H1 (cell line): ENCODE measurements around the gene PIK3R5. TPM values are rescaled to one million over a fixed set of nuclear protein-coding genes. Genes with fewer than 3 reads are reported as not detected.

Experiments used
- CTCF ChIA-PET: fragments of 300-600 bp; sonication (Branson Sonifier 250); formaldehyde crosslinking; loops from one replicate; lab custom pipeline; 2021; ENCODE audit not compliant: partially characterized antibody; lab: Charles Lee
- POLR2A ChIA-PET: fragments of 300-600 bp; sonication (Branson Sonifier 250); formaldehyde crosslinking; loops from one replicate; lab custom pipeline; 2021; ENCODE audit warnings: inconsistent platforms; ENCODE audit not compliant: partially characterized antibody; lab: Charles Lee
- DNase-seq, 2 experiments: peaks; one replicate each; pipeline versions ENCODE4 v3.0.0 to v3.0.0-alpha.2; 2010 to 2022; ENCODE audit warnings: low spot score in 2 of 2, low read depth in 1 of 2, mixed read lengths in 1 of 2
- FAIRE-seq: peaks from 2 replicates; lab custom pipeline; 2011; peaks lifted over from hg19 to GRCh38; lab: Jason Lieb, UNC
- H2AFZ ChIP-seq: 2 replicates; pipeline ENCODE4 v1.8.1; 2012; ENCODE audit warnings: low read length, inconsistent platforms
- H2AK5ac ChIP-seq: 2 replicates; pipeline ENCODE4 v1.6.1; 2013; ENCODE audit warnings: low read depth, low read length
- H2BK120ac ChIP-seq: replicated peaks from 2 replicates; pipeline ENCODE3; 2013; ENCODE audit warnings: low read depth, low read length, inconsistent platforms
- H2BK12ac ChIP-seq: 2 replicates; pipeline ENCODE4 v1.6.1; 2013; ENCODE audit warnings: low read depth, low read length
- H2BK15ac ChIP-seq: 2 replicates; pipeline ENCODE4 v1.6.1; 2013; ENCODE audit warnings: low read length
- H2BK20ac ChIP-seq: 2 replicates; pipeline ENCODE4 v1.6.1; 2013; ENCODE audit warnings: low read length
- H2BK5ac ChIP-seq: 2 replicates; pipeline ENCODE4 v1.6.1; 2013; ENCODE audit warnings: low read depth, low read length
- H3K14ac ChIP-seq: 2 replicates; pipeline ENCODE4 v1.6.1; 2013; ENCODE audit warnings: inconsistent platforms; ENCODE audit not compliant: insufficient read length
- H3K18ac ChIP-seq: 2 replicates; pipeline ENCODE4 v1.6.1; 2013; ENCODE audit warnings: low read length; ENCODE audit errors: extremely low read depth
- H3K23ac ChIP-seq: 2 replicates; pipeline ENCODE4 v1.6.1; 2013; ENCODE audit warnings: inconsistent platforms; ENCODE audit not compliant: insufficient read length
- H3K23me2 ChIP-seq: 2 replicates; pipeline ENCODE4 v1.6.1; 2013; ENCODE audit warnings: low read depth, low read length
- H3K27ac ChIP-seq: 2 replicates; pipeline ENCODE4 v1.6.1; 2011; ENCODE audit warnings: low read depth, low read length, inconsistent platforms
- H3K27me3 ChIP-seq, 4 experiments: replicated peaks in 1 of 4; 1 replicate in 1 of 4; 2 replicates in 3 of 4; pipeline versions ENCODE4 v1.6.1 to v1.8.1; 2011 to 2013; ENCODE audit warnings: low read length in 3 of 4, mild to moderate bottlenecking in 3 of 4, inconsistent platforms in 2 of 4, mixed read lengths in 2 of 4, moderate library complexity in 1 of 4; ENCODE audit not compliant: control insufficient read depth in 3 of 4, insufficient read depth in 3 of 4; ENCODE audit errors: extremely low read depth in 1 of 4
- H3K36me3 ChIP-seq, 4 experiments: 2 replicates each; pipeline versions ENCODE4 v1.6.1 to v1.8.1; 2011 to 2013; ENCODE audit warnings: mild to moderate bottlenecking in 4 of 4, low read length in 3 of 4, moderate library complexity in 2 of 4, control low read depth in 1 of 4, inconsistent platforms in 1 of 4; ENCODE audit not compliant: insufficient read depth in 4 of 4, control insufficient read depth in 2 of 4
- H3K4ac ChIP-seq: replicated peaks from 2 replicates; pipeline ENCODE3; 2013; ENCODE audit warnings: low read length, low read depth, mixed read lengths, inconsistent platforms; ENCODE audit not compliant: insufficient read length
- H3K4me1 ChIP-seq, 4 experiments: replicated peaks in 1 of 4; 1 replicate in 1 of 4; 2 replicates in 3 of 4; pipeline versions ENCODE4 v1.6.1 to v1.8.1; 2011 to 2013; ENCODE audit warnings: low read length in 3 of 4, inconsistent platforms in 2 of 4, mixed read lengths in 1 of 4; ENCODE audit not compliant: insufficient read depth in 4 of 4, control insufficient read depth in 3 of 4
- H3K4me2 ChIP-seq, 2 experiments: 2 replicates each; pipeline versions ENCODE4 v1.6.1 to v1.8.1; 2011 to 2013; ENCODE audit warnings: low read depth in 2 of 2, low read length in 2 of 2, control low read depth in 1 of 2, inconsistent platforms in 1 of 2, mild to moderate bottlenecking in 1 of 2; ENCODE audit not compliant: insufficient read depth in 1 of 2
- H3K4me3 ChIP-seq, 4 experiments: fragments of 200-600, 300-600 bp in 1 of 4; sonication (generic), shearing (Covaris generic), sonication (Bioruptor Twin) in 1 of 4; 2 replicates each; pipeline versions ENCODE4 v1.5.1 to v1.8.1; 2011 to 2016; ENCODE audit warnings: low read length in 4 of 4, low read depth in 3 of 4, control low read depth in 2 of 4, inconsistent platforms in 2 of 4, mild to moderate bottlenecking in 2 of 4, mixed read lengths in 1 of 4, moderate library complexity in 1 of 4; ENCODE audit not compliant: insufficient read depth in 2 of 4; ENCODE audit errors: extremely low read depth in 1 of 4
- H3K56ac ChIP-seq: replicated peaks from 2 replicates; pipeline ENCODE3; 2013; ENCODE audit warnings: low read depth, mild to moderate bottlenecking, mixed read lengths, low read length, inconsistent platforms; ENCODE audit not compliant: insufficient read length
- H3K79me1 ChIP-seq: 2 replicates; pipeline ENCODE4 v1.6.1; 2013; ENCODE audit warnings: low read depth, low read length, control low read depth
- H3K79me2 ChIP-seq, 2 experiments: 2 replicates each; pipeline versions ENCODE4 v1.6.1 to v1.8.1; 2012 to 2013; ENCODE audit warnings: low read length in 2 of 2, mild to moderate bottlenecking in 2 of 2, inconsistent platforms in 1 of 2; ENCODE audit not compliant: insufficient read depth in 2 of 2, control insufficient read depth in 1 of 2
- H3K9ac ChIP-seq, 4 experiments: replicated peaks in 1 of 4; 1 replicate in 1 of 4; 2 replicates in 3 of 4; pipeline versions ENCODE4 v1.6.1 to v1.8.1; 2011 to 2013; ENCODE audit warnings: low read depth in 3 of 4, low read length in 3 of 4, control low read depth in 2 of 4, mild to moderate bottlenecking in 2 of 4, moderate library complexity in 2 of 4, inconsistent platforms in 1 of 4; ENCODE audit errors: extremely low read depth in 1 of 4
- H3K9me3 ChIP-seq, 2 experiments: 2 replicates each; pipeline versions ENCODE4 v1.6.1 to v1.8.1; 2012 to 2013; ENCODE audit warnings: mild to moderate bottlenecking in 2 of 2, moderate library complexity in 2 of 2, control low read depth in 1 of 2, inconsistent platforms in 1 of 2, low read depth in 1 of 2, low read length in 1 of 2, mixed read lengths in 1 of 2; ENCODE audit not compliant: insufficient read depth in 2 of 2
- H4K20me1 ChIP-seq, 2 experiments: replicated peaks in 1 of 2; 2 replicates each; pipeline versions ENCODE3 to v1.8.1; 2011 to 2013; ENCODE audit warnings: inconsistent platforms in 2 of 2, low read length in 2 of 2, mild to moderate bottlenecking in 1 of 2; ENCODE audit not compliant: insufficient read depth in 2 of 2, control insufficient read depth in 1 of 2
- H4K5ac ChIP-seq: 2 replicates; pipeline ENCODE4 v1.6.1; 2013; ENCODE audit warnings: low read length, low read depth, mixed read lengths, inconsistent platforms; ENCODE audit not compliant: insufficient read length
- H4K8ac ChIP-seq: 2 replicates; pipeline ENCODE4 v1.8.0; 2013; ENCODE audit warnings: mild to moderate bottlenecking, moderate library complexity, low read length, inconsistent platforms; ENCODE audit not compliant: insufficient read depth; ENCODE audit errors: extremely low read depth
- H4K91ac ChIP-seq: replicated peaks from 2 replicates; pipeline ENCODE3; 2013; ENCODE audit warnings: low read length, mixed read lengths, inconsistent platforms; ENCODE audit not compliant: insufficient read length
- BACH1 ChIP-seq: IDR thresholded peaks from 2 replicates; pipeline ENCODE4 v1.6.1; 2012; ENCODE audit warnings: low read length, improper control_type of control experiment
- BCL11A ChIP-seq, 2 experiments: IDR thresholded peaks; one replicate each; pipeline ENCODE4 v1.6.1; 2011; ENCODE audit warnings: low read depth in 2 of 2, low read length in 2 of 2, mild to moderate bottlenecking in 2 of 2
- FOSL1 ChIP-seq: IDR thresholded peaks from 2 replicates; pipeline ENCODE4 v1.6.1; 2011; ENCODE audit warnings: mild to moderate bottlenecking, low read depth, low read length, moderate library complexity; ENCODE audit not compliant: insufficient read depth
- MAX ChIP-seq: IDR thresholded peaks from 2 replicates; pipeline ENCODE4 v1.6.1; 2012; ENCODE audit warnings: inconsistent platforms
- RFX5 ChIP-seq: IDR thresholded peaks from 2 replicates; pipeline ENCODE4 v1.6.1; 2011; ENCODE audit warnings: low read depth, low read length, improper control_type of control experiment, borderline replicate concordance
- TEAD4 ChIP-seq: IDR thresholded peaks from 2 replicates; pipeline ENCODE4 v1.6.1; 2012; ENCODE audit warnings: low read depth, low read length, inconsistent platforms, mixed read lengths
- ZNF274 ChIP-seq: IDR thresholded peaks from 2 replicates; pipeline ENCODE4 v1.7.0; 2012; ENCODE audit warnings: low read length, borderline replicate concordance; ENCODE audit errors: extremely low read depth
- WGBS, 2 experiments: shearing (Covaris generic) in 1 of 2; methylation state at CpG; one replicate each; pipeline versions ENCODE4 v1.1.6 to v1.1.7; 2013 to 2015; ENCODE audit warnings: low lambda C conversion rate in 2 of 2, mixed read lengths in 2 of 2, inconsistent platforms in 1 of 2, low coverage in 1 of 2, missing lambda C conversion rate in 1 of 2; ENCODE audit not compliant: insufficient replicate concordance in 2 of 2, insufficient coverage in 1 of 2, insufficient read length in 1 of 2; ENCODE audit errors: extremely low coverage in 1 of 2, missing lambda C conversion rate in 1 of 2; 5-methylcytosine and 5-hydroxymethylcytosine counted together
- polyA plus RNA-seq, 7 experiments: library from polyadenylated mRNA; depleted of rRNA in 3 of 7; stranded (reverse) in 5 of 7; unstranded in 2 of 7; fragments of >200 nt in 5 of 7; fragments of 200-250 nt in 2 of 7; gene quantifications; 1 replicate in 5 of 7; 2 replicates in 1 of 7; 4 replicates in 1 of 7; pipeline versions ENCODE4 v1.2.1 to v1.2.3, GENCODE V29; 2011 to 2013; ENCODE audit warnings: missing spikeins in 2 of 7, mixed read lengths in 2 of 7
- total RNA-seq: library from RNA; stranded (reverse); fragmentation: NEBNext Ultra II Directional; extraction: Animal tissue kit (Norgen Biotek cat#: 25700); gene quantifications from 2 replicates; pipeline ENCODE4 v1.2.1, GENCODE V29; 2021

PIK3R5 gene
- total and polyA plus RNA-seq, 2 of the 8 experiments (the other 6 are each of a cell fraction or from before 2014, with no cell fraction given): 2.7 to 4.3 TPM

GRCh38 chr17:8910969-8911604, 54.4 kb downstream of the PIK3R5 start:
- Histone ChIP-seq H2AK5ac (no peak overlapping the region), H4K5ac (no peak overlapping the region), H3K79me2 (no peaks in the 10 kb centered on the region), H4K20me1 (no peaks in the 10 kb centered on the region), H3K23ac (no peak overlapping the region), H2AFZ (no peak overlapping the region), H2BK12ac (no peak overlapping the region), H2BK20ac (no peak overlapping the region), H3K79me1 (no peaks in the 10 kb centered on the region), H2BK120ac (no peak overlapping the region), H3K4me1 (no peaks in the 10 kb centered on the region; a peak in 1 of 7 replicates), H3K9me3 (no peaks in the 10 kb centered on the region), H3K4ac (no peak overlapping the region), H3K4me3 (no peak overlapping the region), H4K8ac (peak overlapping the region; percentile 45; the same call in 1 of the 2 replicates), H3K18ac (no peak overlapping the region), H4K91ac (no peak overlapping the region), H3K4me2 (no peak overlapping the region), H2BK5ac (0 out of 2 replicates have a peak overlapping the region, but pooled peaks have one; percentile 16), H2BK15ac (no peak overlapping the region), H3K56ac (no peak overlapping the region), H3K36me3 (no peaks in the 10 kb centered on the region), H3K14ac (no peak overlapping the region), H3K27me3 (no peaks in the 10 kb centered on the region), H3K23me2 (no peaks in the 10 kb centered on the region), H3K9ac (no peak overlapping the region), H3K27ac (no peak overlapping the region)
- TF ChIP-seq BCL11A (IDR thresholded peaks at IDR 0.05; ENCODE audit: low read depth in 2 of 2, low read length in 2 of 2) (no peak), BACH1 (no peak), FOSL1 (no peak), RFX5 (no peak), MAX (no peak), ZNF274 (no peak), TEAD4 (no peak)
- DNase-seq (no peak), FAIRE-seq (no peak)
- ChIA-PET CTCF (interaction anchor here (1.5 to 5.9 kb wide), 4 partner anchors 11 to 78 kb away, joined by 3 to 37 read pairs (median 18); no protein-coding TSS in a partner anchor), POLR2A (interaction anchor here (1.9 kb wide), 1 partner anchor 11 kb away, joined by 5 read pairs; no protein-coding TSS in a partner anchor)
- 84% methylated on average over 18 of the region's 18 CpGs; no CpG with 5 or more reads in 1 of the 2 experiments for WGBS, 2 experiments
